SU-DHL-6 (cell line): ENCODE measurements around the gene MC1R.

Experiments used
- H2AFZ ChIP-seq: fragments of 200-600 bp; sonication (generic); 2 replicates; pipeline ENCODE4 v1.6.1; 2014; ENCODE audit warnings: low read depth, mild to moderate bottlenecking, moderate library complexity, mixed read lengths, antibody characterized with exemption, low read length; ENCODE audit not compliant: severe bottlenecking
- H3F3A ChIP-seq: fragments of 200-600 bp; shearing (Covaris generic); 2 replicates; pipeline ENCODE4 v1.6.0; 2016; ENCODE audit warnings: antibody characterized with exemption, mild to moderate bottlenecking; ENCODE audit not compliant: insufficient read depth
- H3K27ac ChIP-seq: fragments of 200-600 bp; sonication (generic); 2 replicates; pipeline ENCODE4 v1.5.1; 2016; ENCODE audit warnings: low read depth, mild to moderate bottlenecking, low read length, moderate library complexity, mixed read lengths
- H3K27me3 ChIP-seq: fragments of 200-600 bp; sonication (generic), shearing (Covaris generic); 2 replicates; pipeline ENCODE4 v1.6.0; 2014; ENCODE audit warnings: mild to moderate bottlenecking, low read length
- H3K36me3 ChIP-seq: fragments of 200-600 bp; sonication (generic); 2 replicates; pipeline ENCODE4 v1.6.1; 2014; ENCODE audit warnings: mild to moderate bottlenecking, low read length, mixed read lengths
- H3K4me2 ChIP-seq: fragments of 300-600, 200-600 bp; shearing (Covaris generic), sonication (generic); 2 replicates; pipeline ENCODE4 v1.6.0; 2014; ENCODE audit warnings: low read length, low read depth, mild to moderate bottlenecking; ENCODE audit not compliant: poor library complexity, severe bottlenecking
- H3K4me3 ChIP-seq: fragments of 200-600 bp; sonication (generic); 2 replicates; pipeline ENCODE4 v1.5.1; 2014; ENCODE audit warnings: antibody characterized with exemption, low read length, mild to moderate bottlenecking, mixed read lengths; ENCODE audit not compliant: insufficient read depth, poor library complexity, severe bottlenecking
- H3K79me2 ChIP-seq: fragments of 200-600 bp; sonication (generic); 2 replicates; pipeline ENCODE4 v1.6.1; 2014; ENCODE audit warnings: mild to moderate bottlenecking, low read length, moderate library complexity; ENCODE audit not compliant: insufficient read depth
- H3K9ac ChIP-seq: fragments of 200-600 bp; sonication (generic); 2 replicates; pipeline ENCODE4 v1.7.0; 2014; ENCODE audit warnings: mild to moderate bottlenecking, low read length
- H3K9me2 ChIP-seq: fragments of 200-600 bp; sonication (generic); replicated peaks from 2 replicates; pipeline ENCODE4 v1.6.1; 2014; ENCODE audit warnings: low read length; ENCODE audit not compliant: insufficient read depth
- H3K9me3 ChIP-seq: fragments of 200-600 bp; sonication (generic); 2 replicates; pipeline ENCODE4 v1.6.1; 2014; ENCODE audit warnings: low read length, mixed read lengths; ENCODE audit not compliant: insufficient read depth
- H4K20me1 ChIP-seq: fragments of 200-600 bp; sonication (generic); 2 replicates; pipeline ENCODE4 v1.6.1; 2014; ENCODE audit warnings: low read depth, mild to moderate bottlenecking, antibody characterized with exemption, low read length, moderate library complexity, mixed read lengths
- EZH2phosphoT487 ChIP-seq: fragments of 200-600 bp; sonication (generic), shearing (Covaris generic); conservative IDR thresholded peaks from 2 replicates; pipeline ENCODE4 v1.6.1; 2018; ENCODE audit warnings: mild to moderate bottlenecking, antibody characterized with exemption, low read length, moderate library complexity, mixed read lengths
- TF ChIP-seq, protein P1 (sequence below): fragments of 200-600 bp; sonication (generic); IDR thresholded peaks from one replicate; pipeline ENCODE4 v1.5.1; 2017; ENCODE audit warnings: antibody characterized with exemption, mild to moderate bottlenecking, low read length, moderate library complexity; ENCODE audit not compliant: insufficient read depth, poor library complexity, severe bottlenecking

MC1R gene

DNA sequence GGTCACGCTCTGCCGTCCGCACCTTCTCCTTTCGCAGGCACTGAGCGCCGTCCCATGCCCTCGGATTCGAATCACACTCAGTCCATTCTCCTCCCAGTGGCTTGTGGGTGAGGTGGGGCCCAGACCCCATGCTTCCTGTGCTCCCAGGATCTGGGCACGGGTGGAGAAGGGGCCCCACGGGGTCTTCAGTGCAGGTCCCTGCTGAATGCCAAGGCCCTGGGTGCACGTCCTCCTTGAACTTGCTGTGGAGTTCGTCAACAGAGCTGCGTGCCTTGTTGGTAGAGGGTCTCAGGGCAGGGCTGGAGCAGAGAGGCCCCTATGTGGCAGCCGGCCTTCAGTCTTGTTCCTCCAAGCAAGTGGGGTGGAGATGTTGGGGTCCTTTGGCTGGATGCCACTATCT lies 7.3 kb upstream of the MC1R start:
- no peak overlapping the region for H3K9ac ChIP-seq
- H3K27ac ChIP-seq, result no peak overlapping the region
- H3K79me2 ChIP-seq, result no peaks in the 10 kb centered on the region
- H3K36me3 ChIP-seq, result no peaks in the 10 kb centered on the region; the same call in 1 of the 2 replicates
- H3F3A ChIP-seq, result peaks cover 14% of the 10 kb centered on the region
- H4K20me1 ChIP-seq, result no peaks in the 10 kb centered on the region
- no peak overlapping the region for H3K4me3 ChIP-seq
- H3K27me3 ChIP-seq, result no peaks in the 10 kb centered on the region
- no peak for TF ChIP-seq EZH2phosphoT487
- TF ChIP-seq, protein P1, sequence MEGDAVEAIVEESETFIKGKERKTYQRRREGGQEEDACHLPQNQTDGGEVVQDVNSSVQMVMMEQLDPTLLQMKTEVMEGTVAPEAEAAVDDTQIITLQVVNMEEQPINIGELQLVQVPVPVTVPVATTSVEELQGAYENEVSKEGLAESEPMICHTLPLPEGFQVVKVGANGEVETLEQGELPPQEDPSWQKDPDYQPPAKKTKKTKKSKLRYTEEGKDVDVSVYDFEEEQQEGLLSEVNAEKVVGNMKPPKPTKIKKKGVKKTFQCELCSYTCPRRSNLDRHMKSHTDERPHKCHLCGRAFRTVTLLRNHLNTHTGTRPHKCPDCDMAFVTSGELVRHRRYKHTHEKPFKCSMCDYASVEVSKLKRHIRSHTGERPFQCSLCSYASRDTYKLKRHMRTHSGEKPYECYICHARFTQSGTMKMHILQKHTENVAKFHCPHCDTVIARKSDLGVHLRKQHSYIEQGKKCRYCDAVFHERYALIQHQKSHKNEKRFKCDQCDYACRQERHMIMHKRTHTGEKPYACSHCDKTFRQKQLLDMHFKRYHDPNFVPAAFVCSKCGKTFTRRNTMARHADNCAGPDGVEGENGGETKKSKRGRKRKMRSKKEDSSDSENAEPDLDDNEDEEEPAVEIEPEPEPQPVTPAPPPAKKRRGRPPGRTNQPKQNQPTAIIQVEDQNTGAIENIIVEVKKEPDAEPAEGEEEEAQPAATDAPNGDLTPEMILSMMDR, result no peak
- H3K9me3 ChIP-seq, result no peaks in the 10 kb centered on the region
- no peak overlapping the region for H2AFZ ChIP-seq
- no peak overlapping the region for H3K4me2 ChIP-seq
- no peaks in the 10 kb centered on the region for H3K9me2 ChIP-seq

DNA sequence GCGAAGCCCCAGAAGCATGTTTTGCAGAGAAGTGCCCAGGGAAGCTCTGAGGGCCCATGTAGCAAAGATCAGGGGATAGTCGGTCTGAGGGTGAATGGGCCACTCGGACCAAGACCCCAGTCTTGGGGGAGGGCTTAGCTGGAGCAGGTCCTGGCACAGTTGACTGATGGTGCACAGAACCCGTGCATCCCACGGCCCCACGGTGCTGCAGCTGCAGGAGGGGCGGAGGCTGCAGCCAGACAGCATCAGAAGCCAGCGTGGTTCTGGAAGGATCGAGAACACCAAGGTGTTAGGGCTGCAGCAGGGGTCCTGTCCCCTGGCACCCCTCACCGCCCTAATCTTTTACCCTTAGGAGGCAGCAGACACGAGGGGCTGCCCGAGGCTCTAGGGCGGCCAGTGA lies 6.5 kb upstream of the MC1R start:
- no peak overlapping the region for H2AFZ ChIP-seq
- H3K4me2 ChIP-seq, result no peak overlapping the region
- no peak overlapping the region for H3K4me3 ChIP-seq
- no peaks in the 10 kb centered on the region for H4K20me1 ChIP-seq
- no peak overlapping the region for H3K9ac ChIP-seq
- no peaks in the 10 kb centered on the region for H3K27me3 ChIP-seq
- peaks cover 7% of the 10 kb centered on the region for H3F3A ChIP-seq
- TF ChIP-seq, protein P1, result no peak
- no peak for TF ChIP-seq EZH2phosphoT487
- no peaks in the 10 kb centered on the region; the same call in 1 of the 2 replicates for H3K36me3 ChIP-seq
- no peaks in the 10 kb centered on the region for H3K79me2 ChIP-seq
- H3K27ac ChIP-seq, result no peak overlapping the region
- H3K9me2 ChIP-seq, result no peaks in the 10 kb centered on the region
- no peaks in the 10 kb centered on the region for H3K9me3 ChIP-seq

DNA sequence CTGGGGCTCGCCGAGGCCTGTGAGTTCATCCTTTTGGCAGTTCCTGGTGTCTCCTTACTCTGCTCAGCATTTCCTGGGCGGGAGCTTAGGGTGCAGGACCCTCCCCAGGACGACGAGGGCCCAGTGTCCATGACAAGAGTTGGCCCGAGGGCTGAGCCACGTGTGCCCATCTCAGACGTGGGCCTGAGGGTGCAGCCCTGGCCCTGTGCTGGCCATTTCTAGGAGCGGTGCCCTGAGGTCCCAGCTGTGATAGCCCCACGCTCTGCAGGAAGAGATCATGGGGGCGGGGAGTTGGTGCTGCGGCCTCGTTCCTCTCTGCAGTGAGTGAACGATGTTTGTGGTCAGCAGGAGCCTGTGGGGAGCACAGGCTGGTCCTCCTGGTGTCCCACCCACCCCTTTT lies 6.0 kb upstream of the MC1R start:
- Histone ChIP-seq H3K9me3 (no peaks in the 10 kb centered on the region), H3K36me3 (no peaks in the 10 kb centered on the region; the same call in 1 of the 2 replicates), H3K4me2 (no peak overlapping the region), H3K79me2 (no peaks in the 10 kb centered on the region), H3K27ac (no peak overlapping the region), H3F3A (peaks cover 12% of the 10 kb centered on the region), H3K4me3 (no peak overlapping the region), H3K9me2 (no peaks in the 10 kb centered on the region), H4K20me1 (no peaks in the 10 kb centered on the region), H3K9ac (no peak overlapping the region), H3K27me3 (no peaks in the 10 kb centered on the region), H2AFZ (no peak overlapping the region)
- TF ChIP-seq EZH2phosphoT487, result no peak
- TF ChIP-seq, protein P1, result no peak
